ENCODE results near the gene SIRT3.

DNA sequence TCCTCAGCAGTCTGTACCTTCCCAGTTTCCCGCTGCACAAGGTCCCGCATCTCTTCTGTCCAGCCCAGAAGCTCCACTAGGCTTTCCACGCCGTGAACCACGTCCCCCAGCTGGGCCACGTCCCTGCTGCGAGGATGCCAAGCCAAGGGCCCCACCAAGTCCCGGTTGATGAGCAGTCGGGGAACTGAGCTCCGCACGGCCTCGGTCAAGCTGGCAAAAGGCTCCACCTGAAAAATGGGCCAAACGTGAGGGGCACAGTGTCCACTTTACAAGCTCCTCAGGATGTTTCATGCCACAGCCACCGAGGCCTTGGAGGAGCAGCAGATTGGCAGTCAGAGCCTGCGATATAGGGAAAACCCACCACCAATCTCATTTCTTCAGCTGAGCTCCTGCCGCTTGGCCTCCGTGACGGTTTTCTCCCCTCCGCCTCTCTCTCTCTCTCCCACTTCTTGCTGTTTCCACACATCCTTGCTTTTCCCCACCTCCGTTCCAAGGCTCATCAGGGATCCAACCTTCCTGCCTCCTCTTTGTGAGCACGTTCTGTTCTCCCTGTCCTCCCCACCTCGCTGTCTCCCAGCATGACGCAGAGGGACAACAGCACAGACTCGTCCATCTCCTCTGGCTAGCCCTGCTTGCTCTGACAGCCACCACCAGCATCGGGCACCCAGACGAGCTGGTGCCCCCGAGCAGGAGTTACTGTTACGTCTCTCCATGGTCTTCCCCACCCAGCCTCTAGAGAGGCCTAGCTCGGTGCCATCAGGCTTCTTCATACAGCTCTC, 17.1 kb downstream of the SIRT3 start:
- TF ChIP-seq, protein P1, sequence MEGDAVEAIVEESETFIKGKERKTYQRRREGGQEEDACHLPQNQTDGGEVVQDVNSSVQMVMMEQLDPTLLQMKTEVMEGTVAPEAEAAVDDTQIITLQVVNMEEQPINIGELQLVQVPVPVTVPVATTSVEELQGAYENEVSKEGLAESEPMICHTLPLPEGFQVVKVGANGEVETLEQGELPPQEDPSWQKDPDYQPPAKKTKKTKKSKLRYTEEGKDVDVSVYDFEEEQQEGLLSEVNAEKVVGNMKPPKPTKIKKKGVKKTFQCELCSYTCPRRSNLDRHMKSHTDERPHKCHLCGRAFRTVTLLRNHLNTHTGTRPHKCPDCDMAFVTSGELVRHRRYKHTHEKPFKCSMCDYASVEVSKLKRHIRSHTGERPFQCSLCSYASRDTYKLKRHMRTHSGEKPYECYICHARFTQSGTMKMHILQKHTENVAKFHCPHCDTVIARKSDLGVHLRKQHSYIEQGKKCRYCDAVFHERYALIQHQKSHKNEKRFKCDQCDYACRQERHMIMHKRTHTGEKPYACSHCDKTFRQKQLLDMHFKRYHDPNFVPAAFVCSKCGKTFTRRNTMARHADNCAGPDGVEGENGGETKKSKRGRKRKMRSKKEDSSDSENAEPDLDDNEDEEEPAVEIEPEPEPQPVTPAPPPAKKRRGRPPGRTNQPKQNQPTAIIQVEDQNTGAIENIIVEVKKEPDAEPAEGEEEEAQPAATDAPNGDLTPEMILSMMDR (IDR thresholded peaks at IDR 0.05): no peak
- TF ChIP-seq ZFX (IDR thresholded peaks at IDR 0.05; ENCODE audit: borderline replicate concordance): no peak
